Transverse colon (tissue), 4 donors: ENCODE results near the gene SYNCRIP. TPM values are rescaled to one million over a fixed set of nuclear protein-coding genes. Genes with fewer than 3 reads are reported as not detected.
A peak's percentile ranks its signal among the peaks of the same experiment; 100 is the strongest.

ENCODE experiments used
- DNase-seq: peaks from one replicate; pipeline ENCODE4 v3.0.0-alpha.2; 2019
- H3K27ac ChIP-seq, 4 donors: fragments of 200-600 bp; sonication (generic); 2 replicates each; pipeline ENCODE4 v1.5.1; 2016 to 2018; ENCODE audit warnings: inconsistent platforms in 4 of 4
- H3K27me3 ChIP-seq: fragments of 200-600 bp; sonication (generic); 2 replicates; pipeline ENCODE4 v1.5.1; 2017; ENCODE audit warnings: inconsistent platforms
- H3K36me3 ChIP-seq, 4 donors: fragments of 200-600 bp; sonication (generic); 2 replicates each; pipeline ENCODE4 v1.5.1; 2017 to 2019; ENCODE audit warnings: inconsistent platforms in 4 of 4
- H3K4me1 ChIP-seq, 4 donors: fragments of 200-600 bp; sonication (generic); 2 replicates each; pipeline ENCODE4 v1.5.1; 2017 to 2020; ENCODE audit warnings: inconsistent platforms in 4 of 4
- H3K4me3 ChIP-seq, 4 donors: fragments of 200-600 bp; sonication (generic); 1 replicate in 1 of 4; 2 replicates in 3 of 4; pipeline versions ENCODE4 v1.5.1 to v1.6.1; 2017 to 2019; ENCODE audit warnings: inconsistent platforms in 4 of 4
- H3K9me3 ChIP-seq, 2 donors: fragments of 200-600 bp; sonication (generic); 2 replicates each; pipeline ENCODE4 v1.5.1; 2017 to 2019; ENCODE audit warnings: inconsistent platforms in 2 of 2
- CTCF ChIP-seq, 5 experiments: fragments of 200-600 bp in 3 of 5; fragments of 450-650 bp in 2 of 5; sonication (generic) in 3 of 5; IDR thresholded peaks; 1 replicate in 2 of 5; 2 replicates in 3 of 5; pipeline ENCODE4 v1.5.1; 2016 to 2017; ENCODE audit warnings: antibody characterized with exemption in 5 of 5, inconsistent platforms in 3 of 5, mild to moderate bottlenecking in 2 of 5, moderate library complexity in 1 of 5
- EP300 ChIP-seq: sonication (generic); formaldehyde crosslinking; IDR thresholded peaks from one replicate; pipeline ENCODE4 v1.6.1; 2017; ENCODE audit warnings: antibody characterized with exemption, low read depth
- POLR2A ChIP-seq: fragments of 450-650 bp; IDR thresholded peaks from one replicate; pipeline ENCODE4 v1.6.1; 2016; ENCODE audit warnings: antibody characterized with exemption, mild to moderate bottlenecking, moderate library complexity
- POLR2AphosphoS5 ChIP-seq, 3 donors: sonication (generic); formaldehyde crosslinking; IDR thresholded peaks; one replicate each; pipeline ENCODE4 v1.6.1; 2016; ENCODE audit warnings: antibody characterized with exemption in 3 of 3
- WGBS, 2 donors: methylation state at CpG; one replicate each; pipeline ENCODE4 v1.1.5; 2018; ENCODE audit warnings: low coverage in 1 of 2; 5-methylcytosine and 5-hydroxymethylcytosine counted together
- in situ Hi-C, 4 donors: fragments of 200-750 bp; cut with MboI; loops; one replicate each; pipeline versions ENCODE4 v1.15.0 to v1.15.1; 2017; ENCODE audit warnings: low sequenced_read_pairs in 3 of 4, low pct_ligation_motif_present in 1 of 4, low pct_unique_long_range_greater_than_20kb in 1 of 4
- intact Hi-C: fragments of 100-400 bp; cut with DNase I; formaldehyde crosslinking; loops from one replicate; pipeline ENCODE4 v1.15.1; 2023; ENCODE audit warnings: low total_unique reads
- total RNA-seq, 4 donors: library from RNA; depleted of rRNA; stranded (reverse); fragments of >200 nt; gene quantifications; one replicate each; pipeline ENCODE4 v1.1.0, GENCODE V29; 2016

The SYNCRIP gene
- total RNA-seq, 4 donors from 2014 or later: 27.7 to 84.8 (median 41.9) TPM

- no peak for TF ChIP-seq POLR2A
- TF ChIP-seq CTCF (IDR thresholded peaks at IDR 0.05): no peak
- no peak for TF ChIP-seq POLR2AphosphoS5 (IDR thresholded peaks at IDR 0.05)
- TF ChIP-seq EP300: no peak
- Histone ChIP-seq H3K27me3 (no peaks in the 10 kb centered on the region), H3K4me3 (no peak overlapping the region), H3K27ac (no peak overlapping the region), H3K36me3 (no peaks in the 10 kb centered on the region), H3K4me1 (no peaks in the 10 kb centered on the region), H3K9me3 (no peaks in the 10 kb centered on the region)
- no peak for DNase-seq
- intact Hi-C loops (no loop called here), in situ Hi-C loops (no loop called here)
- 95 to 100% methylated on average over 1 of the region's 1 CpG for WGBS, 2 donors
Observed at GRCh38 chr6:85650606-85651005, 7.9 kb upstream of the SYNCRIP start.

GRCh38 chr6:85644279-85644762 lies 1.6 kb upstream of the SYNCRIP start:
- WGBS, 2 donors: 0 to 2% methylated on average over 5 of the region's 5 CpGs
- DNase-seq: no peak
- in situ Hi-C loops: no loop called here
- Histone ChIP-seq H3K4me1 (peaks cover 8 to 32% (median 24%) of the 10 kb centered on the region in 4 donors), H3K27me3 (no peaks in the 10 kb centered on the region), H3K4me3 (peak overlapping the region; percentile 66 to 96 (median 81)), H3K36me3 (peaks cover 0 to 9% (median 1%) of the 10 kb centered on the region in 4 donors), H3K27ac (peak overlapping the region; percentile 97 to 100 (median 98)), H3K9me3 (no peaks in the 10 kb centered on the region)
- intact Hi-C loops: no loop called here
- TF ChIP-seq POLR2A (no peak), EP300 (no peak), CTCF (IDR thresholded peaks at IDR 0.05) (no peak)

GRCh38 chr6:85643537-85644278 lies 1.0 kb upstream of the SYNCRIP start:
- Histone ChIP-seq H3K36me3 (peaks cover 0 to 15% (median 4%) of the 10 kb centered on the region in 4 donors), H3K27me3 (no peaks in the 10 kb centered on the region), H3K27ac (peak overlapping the region; percentile 97 to 100 (median 98)), H3K4me1 (peaks cover 9 to 38% (median 30%) of the 10 kb centered on the region in 4 donors), H3K4me3 (peak overlapping the region; percentile 66 to 96 (median 81)), H3K9me3 (no peaks in the 10 kb centered on the region)
- 0 to 8% methylated on average over 5 to 17 of the region's 75 CpGs for WGBS, 2 donors
- intact Hi-C loops: no loop called here
- DNase-seq: peak; percentile 89
- TF ChIP-seq POLR2AphosphoS5 (IDR thresholded peaks at IDR 0.05): peak; percentile 55 to 84 (median 83)
- TF ChIP-seq POLR2A: peak; percentile 89
- TF ChIP-seq CTCF (IDR thresholded peaks at IDR 0.05): no peak
- no peak for TF ChIP-seq EP300
- in situ Hi-C loops: no loop called here

GRCh38 chr6:85641897-85642773 lies 551 bp downstream of the SYNCRIP start:
- Histone ChIP-seq H3K9me3 (no peaks in the 10 kb centered on the region), H3K36me3 (peaks cover 0 to 21% (median 9%) of the 10 kb centered on the region in 4 donors), H3K27ac (peak overlapping the region; percentile 97 to 100 (median 98)), H3K4me1 (peaks cover 9 to 51% (median 34%) of the 10 kb centered on the region in 4 donors), H3K27me3 (no peaks in the 10 kb centered on the region), H3K4me3 (peak overlapping the region; percentile 66 to 99 (median 95))
- WGBS, 2 donors: 0% methylated on average over 55 of the region's 85 CpGs; no CpG with 5 or more reads in 1 of the 2 donors
- intact Hi-C loops (loop anchor here (1.0 kb wide), 1 partner anchor 37 kb away; no protein-coding TSS in a partner anchor), in situ Hi-C loops (no loop called here)
- TF ChIP-seq EP300 (no peak), POLR2A (no peak), CTCF (IDR thresholded peaks at IDR 0.05) (no peak), POLR2AphosphoS5 (IDR thresholded peaks at IDR 0.05) (no peak)
- peak; percentile 54 for DNase-seq
